HepG2 (cell line): Measurements from ENCODE around the gene UBE2D3. TPM values are rescaled to one million over a fixed set of nuclear protein-coding genes. Genes with fewer than 3 reads are reported as not detected.

ENCODE experiments used
- ATAC-seq: fragments of 200-7000 bp; cut with Tn5 transposase; 3 replicates; pipeline ENCODE4 v1.9.1; 2020; ENCODE audit warnings: mild to moderate bottlenecking, moderate library complexity
- BruUV-seq: library from RNA; stranded (reverse); fragments of 400-500 nt; replicated peaks from 2 replicates; lab custom pipeline; 2021; lab: Mats Ljungman, UMichigan
- CTCF ChIA-PET: fragments of 300-600 bp; formaldehyde crosslinking; extraction: SDS; loops from one replicate; lab custom pipeline; 2021; ENCODE audit warnings: low total read pairs, inconsistent platforms, low intra/inter-chr PET ratio; lab: Yijun Ruan, JAX
- POLR2A ChIA-PET: fragments of 350-600 bp; sonication (Branson Sonifier 250); formaldehyde crosslinking; loops from one replicate; lab custom pipeline; 2020; ENCODE audit warnings: antibody characterized with exemption, inconsistent platforms; lab: Yijun Ruan, JAX
- DNase-seq: peaks from one replicate; pipeline ENCODE4 v3.0.0-alpha.2; 2015; ENCODE audit warnings: low spot score
- FAIRE-seq: peaks from 3 replicates; lab custom pipeline; 2011; peaks lifted over from hg19 to GRCh38; lab: Jason Lieb, UNC
- H2AFZ ChIP-seq: one replicate; pipeline ENCODE4 v1.6.1; 2011; ENCODE audit warnings: low read length, inconsistent platforms
- H3K27ac ChIP-seq: fragments of 300-600 bp; 3 replicates; pipeline ENCODE4 v1.8.0; 2011; ENCODE audit warnings: mixed run types, mild to moderate bottlenecking, mixed read lengths, low read length, inconsistent platforms; ENCODE audit not compliant: insufficient read depth; ENCODE audit errors: extremely low read length
- H3K27me3 ChIP-seq, 2 experiments: fragments of 200-600 bp in 1 of 2; 2 replicates in 1 of 2; 3 replicates in 1 of 2; pipeline versions ENCODE4 v1.6.0 to v1.8.0; 2011; ENCODE audit warnings: low read length in 2 of 2, mild to moderate bottlenecking in 2 of 2, moderate library complexity in 2 of 2, inconsistent platforms in 1 of 2; ENCODE audit not compliant: insufficient read depth in 2 of 2, control insufficient read depth in 1 of 2
- H3K36me3 ChIP-seq, 2 experiments: fragments of 200-600 bp in 1 of 2; replicated peaks in 1 of 2; 2 replicates in 1 of 2; 3 replicates in 1 of 2; pipeline versions ENCODE4 v1.5.1 to v1.8.0; 2011; ENCODE audit warnings: low read length in 2 of 2, inconsistent platforms in 1 of 2; ENCODE audit not compliant: insufficient read depth in 2 of 2, control insufficient read depth in 1 of 2
- H3K4me1 ChIP-seq: 2 replicates; pipeline ENCODE4 v1.5.1; 2012; ENCODE audit warnings: low read length, inconsistent platforms; ENCODE audit not compliant: insufficient read depth
- H3K4me2 ChIP-seq: 2 replicates; pipeline ENCODE4 v1.6.0; 2011; ENCODE audit warnings: low read depth, low read length, inconsistent platforms
- H3K4me3 ChIP-seq, 3 experiments: fragments of 200-600 bp in 1 of 3; sonication (generic), shearing (Covaris generic) in 1 of 3; replicated peaks in 1 of 3; 2 replicates each; pipeline ENCODE4 v1.5.1; 2011 to 2016; ENCODE audit warnings: low read length in 3 of 3, inconsistent platforms in 2 of 3, low read depth in 2 of 3, mild to moderate bottlenecking in 2 of 3, control low read depth in 1 of 3, mixed read lengths in 1 of 3; ENCODE audit not compliant: insufficient read depth in 1 of 3
- H3K79me2 ChIP-seq: one replicate; pipeline ENCODE4 v1.6.1; 2011; ENCODE audit warnings: low read length, inconsistent platforms; ENCODE audit not compliant: insufficient read depth
- H3K9ac ChIP-seq: 2 replicates; pipeline ENCODE4 v1.6.0; 2011; ENCODE audit warnings: mild to moderate bottlenecking, low read depth, low read length, inconsistent platforms; ENCODE audit not compliant: insufficient read depth
- H3K9me3 ChIP-seq: 2 replicates; pipeline ENCODE4 v1.5.1; 2012; ENCODE audit warnings: mild to moderate bottlenecking, low read length
- H4K20me1 ChIP-seq: 2 replicates; pipeline ENCODE4 v1.6.0; 2011; ENCODE audit warnings: inconsistent platforms, mild to moderate bottlenecking, low read length, moderate library complexity; ENCODE audit not compliant: insufficient read depth
- AGO1 ChIP-seq: fragments of 200-400 bp; formaldehyde crosslinking; IDR thresholded peaks from 2 replicates; pipeline ENCODE4 v1.6.1; 2017; ENCODE audit warnings: mild to moderate bottlenecking, low read depth, low read length, moderate library complexity; ENCODE audit not compliant: poor library complexity, severe bottlenecking
- CEBPZ ChIP-seq: IDR thresholded peaks from 2 replicates; pipeline ENCODE4 v1.6.1; 2012; ENCODE audit warnings: low read length, improper control_type of control experiment
- FOXA1 ChIP-seq, 2 experiments: fragments of 450-650 bp in 1 of 2; sonication (generic) in 1 of 2; formaldehyde crosslinking in 1 of 2; IDR thresholded peaks; 2 replicates each; pipeline versions ENCODE4 v1.4.0 to v1.6.1; 2016 to 2020; ENCODE audit warnings: missing genetic modification reagents in 1 of 2
- HOMEZ ChIP-seq: IDR thresholded peaks from 2 replicates; pipeline ENCODE4 v1.6.1; 2016; ENCODE audit warnings: low read depth
- MYPOP ChIP-seq: sonication (generic); formaldehyde crosslinking; IDR thresholded peaks from 2 replicates; pipeline ENCODE4 v1.8.1; 2023; ENCODE audit warnings: mild to moderate bottlenecking, moderate library complexity, missing genetic modification reagents
- NR2C2 ChIP-seq: sonication (generic); formaldehyde crosslinking; IDR thresholded peaks from 2 replicates; pipeline ENCODE4 v1.4.0; 2020; ENCODE audit warnings: missing genetic modification reagents, mild to moderate bottlenecking, moderate library complexity, borderline replicate concordance
- PCBP1 ChIP-seq: fragments of 200-400 bp; formaldehyde crosslinking; IDR thresholded peaks from 2 replicates; pipeline ENCODE4 v1.6.1; 2017; ENCODE audit warnings: mild to moderate bottlenecking, low read depth, low read length, borderline replicate concordance
- RAD51 ChIP-seq: fragments of 450-650 bp; IDR thresholded peaks from 2 replicates; pipeline ENCODE4 v1.6.1; 2016; ENCODE audit warnings: borderline replicate concordance
- UBTF ChIP-seq: sonication (generic); formaldehyde crosslinking; IDR thresholded peaks from 2 replicates; pipeline ENCODE4 v1.4.0; 2020; ENCODE audit warnings: mild to moderate bottlenecking, missing genetic modification reagents
- ZBTB44 ChIP-seq: sonication (generic); formaldehyde crosslinking; IDR thresholded peaks from 2 replicates; pipeline ENCODE4 v1.4.0; 2020; ENCODE audit warnings: missing genetic modification reagents
- ZNF770 ChIP-seq: sonication (generic); formaldehyde crosslinking; IDR thresholded peaks from 2 replicates; pipeline ENCODE4 v1.5.0; 2020; ENCODE audit warnings: mild to moderate bottlenecking, missing genetic modification reagents
- WGBS: methylation state at CpG from one replicate; pipeline ENCODE4 v1.1.6; 2017; ENCODE audit warnings: low lambda C conversion rate; 5-methylcytosine and 5-hydroxymethylcytosine counted together
- in situ Hi-C: cut with HindIII; loops from 2 replicates; pipeline ENCODE4 v1.10.0; 2017; ENCODE audit warnings: low pct_unique_long_range_greater_than_20kb; ENCODE audit not compliant: extremely low pct_ligation_motif_present
- intact Hi-C: fragments of 100-400 bp; cut with micrococcal nuclease; formaldehyde crosslinking; loops from one replicate; pipeline ENCODE4 v1.10.0; 2022; ENCODE audit not compliant: unreplicated experiment
- polyA plus RNA-seq, 8 experiments: library from polyadenylated mRNA; depleted of rRNA in 3 of 8; stranded (reverse) in 7 of 8; unstranded in 1 of 8; fragments of >200 nt; fragmentation: Illumina TruSeq in 4 of 8; extraction: Trizol in 4 of 8; gene quantifications; 2 replicates each; pipeline versions ENCODE4 v1.2.1 to v1.2.3, GENCODE V29; 2011 to 2016; ENCODE audit warnings: low read depth in 4 of 8, missing spikeins in 1 of 8, mixed read lengths in 1 of 8; ENCODE audit not compliant: insufficient read depth in 1 of 8
- total RNA-seq, 5 experiments: library from RNA; depleted of rRNA; stranded (reverse); fragments of >200 nt; fragmentation: Illumina TruSeq; extraction: Trizol; gene quantifications; 2 replicates each; pipeline ENCODE4 v1.2.3, GENCODE V29; 2016; ENCODE audit warnings: low read depth in 1 of 5

UBE2D3 gene
- total and polyA plus RNA-seq, 2 of the 13 experiments (the other 11 are each of a cell fraction or from before 2014, with no cell fraction given) = 224 to 293 TPM

GRCh38 chr4:102751941-102752340 is 75.4 kb downstream of the UBE2D3 start:
- H4K20me1 ChIP-seq = no peaks in the 10 kb centered on the region
- no TSS peak for BruUV-seq
- no peak overlapping the region for H3K27ac ChIP-seq
- no peaks in the 10 kb centered on the region for H3K27me3 ChIP-seq
- 85% methylated on average over 4 of the region's 4 CpGs for WGBS
- H3K4me1 ChIP-seq = peaks cover 2% of the 10 kb centered on the region
- ChIA-PET POLR2A (no interaction called here), CTCF (no interaction called here)
- no peak overlapping the region for H2AFZ ChIP-seq
- no peak for DNase-seq
- peaks cover 25% of the 10 kb centered on the region for H3K79me2 ChIP-seq
- FAIRE-seq = no peak
- peaks cover 0 to 4% of the 10 kb centered on the region in 2 experiments; a peak in 2 of 5 replicates for H3K36me3 ChIP-seq
- ATAC-seq = no peak
- intact Hi-C loops (no loop called here), in situ Hi-C loops (no loop called here)
- no peak overlapping the region for H3K4me2 ChIP-seq
- no peaks in the 10 kb centered on the region for H3K9me3 ChIP-seq
- no peak overlapping the region for H3K4me3 ChIP-seq
- no peak overlapping the region for H3K9ac ChIP-seq
- TF ChIP-seq FOXA1 (IDR thresholded peaks at IDR 0.05) (no peak), FOXA1 (CRISPR knock-in tag; IDR thresholded peaks at IDR 0.05) (no peak), AGO1 (no peak), ZBTB44 (CRISPR knock-in tag) (no peak), HOMEZ (no peak), PCBP1 (no peak), ZNF770 (CRISPR knock-in tag) (no peak), UBTF (no peak), CEBPZ (no peak), MYPOP (CRISPR knock-in tag) (no peak), RAD51 (no peak), NR2C2 (CRISPR knock-in tag) (no peak)
